Measurements from ENCODE around the gene SPAG4.

DNA sequence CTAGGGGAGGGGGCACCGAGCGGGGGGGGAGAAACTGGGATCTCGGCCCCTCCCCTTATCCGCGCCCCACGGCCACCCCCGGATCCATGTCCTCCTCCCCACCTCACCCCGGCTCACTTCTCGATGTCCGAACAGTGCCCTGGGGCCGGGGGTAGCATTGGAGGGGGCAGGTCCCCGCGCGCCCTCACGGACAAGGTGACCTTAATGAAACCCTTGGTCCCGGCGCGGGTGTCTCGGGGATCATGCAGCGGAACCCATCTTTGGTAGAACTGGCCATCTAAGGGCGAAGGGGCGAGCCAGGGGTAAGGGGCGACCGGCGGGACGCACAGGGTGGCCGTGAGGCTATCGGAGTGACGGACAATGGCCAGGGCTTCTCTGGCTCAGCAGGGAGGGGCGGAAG, 13.6 kb upstream of the SPAG4 start:
- no peak for TF ChIP-seq ZNF331 (CRISPR knock-in tag; IDR thresholded peaks at IDR 0.05; ENCODE audit: low read depth)
- TF ChIP-seq, protein P1, sequence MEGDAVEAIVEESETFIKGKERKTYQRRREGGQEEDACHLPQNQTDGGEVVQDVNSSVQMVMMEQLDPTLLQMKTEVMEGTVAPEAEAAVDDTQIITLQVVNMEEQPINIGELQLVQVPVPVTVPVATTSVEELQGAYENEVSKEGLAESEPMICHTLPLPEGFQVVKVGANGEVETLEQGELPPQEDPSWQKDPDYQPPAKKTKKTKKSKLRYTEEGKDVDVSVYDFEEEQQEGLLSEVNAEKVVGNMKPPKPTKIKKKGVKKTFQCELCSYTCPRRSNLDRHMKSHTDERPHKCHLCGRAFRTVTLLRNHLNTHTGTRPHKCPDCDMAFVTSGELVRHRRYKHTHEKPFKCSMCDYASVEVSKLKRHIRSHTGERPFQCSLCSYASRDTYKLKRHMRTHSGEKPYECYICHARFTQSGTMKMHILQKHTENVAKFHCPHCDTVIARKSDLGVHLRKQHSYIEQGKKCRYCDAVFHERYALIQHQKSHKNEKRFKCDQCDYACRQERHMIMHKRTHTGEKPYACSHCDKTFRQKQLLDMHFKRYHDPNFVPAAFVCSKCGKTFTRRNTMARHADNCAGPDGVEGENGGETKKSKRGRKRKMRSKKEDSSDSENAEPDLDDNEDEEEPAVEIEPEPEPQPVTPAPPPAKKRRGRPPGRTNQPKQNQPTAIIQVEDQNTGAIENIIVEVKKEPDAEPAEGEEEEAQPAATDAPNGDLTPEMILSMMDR (conservative IDR thresholded peaks at IDR 0.05; ENCODE audit: low read depth in 2 of 2): no peak
- no peak for TF ChIP-seq EZH2phosphoT487 (IDR thresholded peaks at IDR 0.05; ENCODE audit: unreplicated experiment)
- no peak for TF ChIP-seq POLR2AphosphoS5 (IDR thresholded peaks at IDR 0.05; ENCODE audit: low read depth)
- no peak for TF ChIP-seq CREB1 (CRISPR knock-in tag; IDR thresholded peaks at IDR 0.05; ENCODE audit: low read depth)
- no peak for TF ChIP-seq EZH2 (IDR thresholded peaks at IDR 0.05; ENCODE audit: low read depth, unreplicated experiment)
- no peak for TF ChIP-seq REST (IDR thresholded peaks at IDR 0.05; ENCODE audit: unreplicated experiment)
- TF ChIP-seq, protein P2, sequence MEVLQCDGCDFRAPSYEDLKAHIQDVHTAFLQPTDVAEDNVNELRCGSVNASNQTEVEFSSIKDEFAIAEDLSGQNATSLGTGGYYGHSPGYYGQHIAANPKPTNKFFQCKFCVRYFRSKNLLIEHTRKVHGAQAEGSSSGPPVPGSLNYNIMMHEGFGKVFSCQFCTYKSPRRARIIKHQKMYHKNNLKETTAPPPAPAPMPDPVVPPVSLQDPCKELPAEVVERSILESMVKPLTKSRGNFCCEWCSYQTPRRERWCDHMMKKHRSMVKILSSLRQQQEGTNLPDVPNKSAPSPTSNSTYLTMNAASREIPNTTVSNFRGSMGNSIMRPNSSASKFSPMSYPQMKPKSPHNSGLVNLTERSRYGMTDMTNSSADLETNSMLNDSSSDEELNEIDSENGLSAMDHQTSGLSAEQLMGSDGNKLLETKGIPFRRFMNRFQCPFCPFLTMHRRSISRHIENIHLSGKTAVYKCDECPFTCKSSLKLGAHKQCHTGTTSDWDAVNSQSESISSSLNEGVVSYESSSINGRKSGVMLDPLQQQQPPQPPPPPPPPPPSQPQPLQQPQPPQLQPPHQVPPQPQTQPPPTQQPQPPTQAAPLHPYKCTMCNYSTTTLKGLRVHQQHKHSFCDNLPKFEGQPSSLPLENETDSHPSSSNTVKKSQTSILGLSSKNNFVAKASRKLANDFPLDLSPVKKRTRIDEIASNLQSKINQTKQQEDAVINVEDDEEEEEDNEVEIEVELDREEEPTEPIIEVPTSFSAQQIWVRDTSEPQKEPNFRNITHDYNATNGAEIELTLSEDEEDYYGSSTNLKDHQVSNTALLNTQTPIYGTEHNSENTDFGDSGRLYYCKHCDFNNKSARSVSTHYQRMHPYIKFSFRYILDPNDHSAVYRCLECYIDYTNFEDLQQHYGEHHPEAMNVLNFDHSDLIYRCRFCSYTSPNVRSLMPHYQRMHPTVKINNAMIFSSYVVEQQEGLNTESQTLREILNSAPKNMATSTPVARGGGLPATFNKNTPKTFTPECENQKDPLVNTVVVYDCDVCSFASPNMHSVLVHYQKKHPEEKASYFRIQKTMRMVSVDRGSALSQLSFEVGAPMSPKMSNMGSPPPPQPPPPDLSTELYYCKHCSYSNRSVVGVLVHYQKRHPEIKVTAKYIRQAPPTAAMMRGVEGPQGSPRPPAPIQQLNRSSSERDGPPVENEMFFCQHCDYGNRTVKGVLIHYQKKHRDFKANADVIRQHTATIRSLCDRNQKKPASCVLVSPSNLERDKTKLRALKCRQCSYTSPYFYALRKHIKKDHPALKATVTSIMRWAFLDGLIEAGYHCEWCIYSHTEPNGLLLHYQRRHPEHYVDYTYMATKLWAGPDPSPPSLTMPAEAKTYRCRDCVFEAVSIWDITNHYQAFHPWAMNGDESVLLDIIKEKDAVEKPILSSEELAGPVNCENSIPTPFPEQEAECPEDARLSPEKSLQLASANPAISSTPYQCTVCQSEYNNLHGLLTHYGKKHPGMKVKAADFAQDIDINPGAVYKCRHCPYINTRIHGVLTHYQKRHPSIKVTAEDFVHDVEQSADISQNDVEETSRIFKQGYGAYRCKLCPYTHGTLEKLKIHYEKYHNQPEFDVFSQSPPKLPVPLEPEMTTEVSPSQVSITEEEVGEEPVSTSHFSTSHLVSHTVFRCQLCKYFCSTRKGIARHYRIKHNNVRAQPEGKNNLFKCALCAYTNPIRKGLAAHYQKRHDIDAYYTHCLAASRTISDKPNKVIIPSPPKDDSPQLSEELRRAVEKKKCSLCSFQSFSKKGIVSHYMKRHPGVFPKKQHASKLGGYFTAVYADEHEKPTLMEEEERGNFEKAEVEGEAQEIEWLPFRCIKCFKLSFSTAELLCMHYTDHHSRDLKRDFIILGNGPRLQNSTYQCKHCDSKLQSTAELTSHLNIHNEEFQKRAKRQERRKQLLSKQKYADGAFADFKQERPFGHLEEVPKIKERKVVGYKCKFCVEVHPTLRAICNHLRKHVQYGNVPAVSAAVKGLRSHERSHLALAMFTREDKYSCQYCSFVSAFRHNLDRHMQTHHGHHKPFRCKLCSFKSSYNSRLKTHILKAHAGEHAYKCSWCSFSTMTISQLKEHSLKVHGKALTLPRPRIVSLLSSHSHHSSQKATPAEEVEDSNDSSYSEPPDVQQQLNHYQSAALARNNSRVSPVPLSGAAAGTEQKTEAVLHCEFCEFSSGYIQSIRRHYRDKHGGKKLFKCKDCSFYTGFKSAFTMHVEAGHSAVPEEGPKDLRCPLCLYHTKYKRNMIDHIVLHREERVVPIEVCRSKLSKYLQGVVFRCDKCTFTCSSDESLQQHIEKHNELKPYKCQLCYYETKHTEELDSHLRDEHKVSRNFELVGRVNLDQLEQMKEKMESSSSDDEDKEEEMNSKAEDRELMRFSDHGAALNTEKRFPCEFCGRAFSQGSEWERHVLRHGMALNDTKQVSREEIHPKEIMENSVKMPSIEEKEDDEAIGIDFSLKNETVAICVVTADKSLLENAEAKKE (CRISPR knock-in tag; IDR thresholded peaks at IDR 0.05): no peak
